ENCODE results near the gene PZP.

PZP gene

GRCh38 chr12:9122091-9122609, 86.0 kb downstream of the PZP start:
- no peak for DNase-seq

GRCh38 chr12:9120487-9121184, 87.6 kb downstream of the PZP start:
- no peak for DNase-seq

GRCh38 chr12:9118158-9118557, 90.0 kb downstream of the PZP start:
- DNase-seq, result no peak

- no peak for DNase-seq
Measured at GRCh38 chr12:9115731-9116559, 92.2 kb downstream of the PZP start, which contains the start of gene A2M. Gene A2M, minus strand, starts transcription at chr12:9115919. Its CDS starts 70 bp downstream, at chr12:9115849.

GRCh38 chr12:9114946-9115345, 93.2 kb downstream of the PZP start:
- no peak for DNase-seq

GRCh38 chr12:9113987-9114309, 94.2 kb downstream of the PZP start:
- DNase-seq, result no peak

GRCh38 chr12:9113296-9113986, 94.8 kb downstream of the PZP start:
- DNase-seq, result no peak

- no peak for DNase-seq
Measured at GRCh38 chr12:9112076-9112853, 95.9 kb downstream of the PZP start.

GRCh38 chr12:9111525-9111924, 96.7 kb downstream of the PZP start:
- no peak for DNase-seq

GRCh38 chr12:9109737-9110491, 98.3 kb downstream of the PZP start:
- DNase-seq, result no peak

GRCh38 chr12:9109213-9109522, 99.0 kb downstream of the PZP start:
- no peak for DNase-seq

GRCh38 chr12:9108504-9109212, 99.5 kb downstream of the PZP start:
- no peak for DNase-seq

- DNase-seq, result no peak
Measured at GRCh38 chr12:9107542-9107873, 100.7 kb downstream of the PZP start.

- no peak for DNase-seq
Measured at GRCh38 chr12:9106610-9107541, 101.3 kb downstream of the PZP start.

- no peak for DNase-seq
Measured at GRCh38 chr12:9106067-9106466, 102.1 kb downstream of the PZP start.

GRCh38 chr12:9104767-9105423, 103.3 kb downstream of the PZP start:
- no peak for DNase-seq

GRCh38 chr12:9104087-9104486, 104.1 kb downstream of the PZP start:
- no peak for DNase-seq

- no peak for DNase-seq
Measured at GRCh38 chr12:9103050-9103849, 104.9 kb downstream of the PZP start.
